ENCODE results near the gene ZNF695.
"Not testable (repeated sequence)": the region's sequence is repeated elsewhere in the genome, so short reads cannot be mapped to it uniquely, and the experiment has no call there.

ZNF695 gene

GRCh38 chr1:247007511-247008405 is at the start of gene ZNF695:
TSS of gene ZNF695 (minus strand) at chr1:247008057. CDS start at chr1:247007908, 149 bp downstream.
- peak; percentile 65 to 69 for DNase-seq

GRCh38 chr1:247056071-247056470 is 48.2 kb upstream of the ZNF695 start:
- DNase-seq, result no peak

- DNase-seq, result no peak
Observed at GRCh38 chr1:247054992-247055415, 47.1 kb upstream of the ZNF695 start.

GRCh38 chr1:247047702-247048101 is 39.8 kb upstream of the ZNF695 start:
- no peak for DNase-seq

GRCh38 chr1:247047260-247047659 is 39.4 kb upstream of the ZNF695 start:
- no peak for DNase-seq

- no peak for DNase-seq
Observed at GRCh38 chr1:247043406-247043805, 35.5 kb upstream of the ZNF695 start.

GRCh38 chr1:247037511-247038320 is 29.9 kb upstream of the ZNF695 start:
- DNase-seq, result no peak

- DNase-seq, result not testable (repeated sequence)
Observed at GRCh38 chr1:247032306-247032705, 24.4 kb upstream of the ZNF695 start.

GRCh38 chr1:247024658-247025057 is 16.8 kb upstream of the ZNF695 start:
- not testable (repeated sequence) for DNase-seq

GRCh38 chr1:247013391-247013790 is 5.5 kb upstream of the ZNF695 start:
- DNase-seq, result no peak

GRCh38 chr1:247008406-247008799 is 546 bp upstream of the ZNF695 start:
- no peak for DNase-seq

GRCh38 chr1:247004081-247004480 is 3.8 kb downstream of the ZNF695 start:
- DNase-seq, result not testable (repeated sequence)

GRCh38 chr1:246989901-246990300 is 18.0 kb downstream of the ZNF695 start:
- no peak for DNase-seq

- no peak for DNase-seq
Observed at GRCh38 chr1:246988316-246988715, 19.5 kb downstream of the ZNF695 start.

GRCh38 chr1:246987083-246987690 is 20.7 kb downstream of the ZNF695 start:
- no peak for DNase-seq

- no peak for DNase-seq
Observed at GRCh38 chr1:246978785-246979184, 29.1 kb downstream of the ZNF695 start.

GRCh38 chr1:246978281-246978680 is 29.6 kb downstream of the ZNF695 start:
- no peak for DNase-seq

- DNase-seq, result no peak
Observed at GRCh38 chr1:246971969-246972368, 35.9 kb downstream of the ZNF695 start.

GRCh38 chr1:246971090-246971721 is 36.7 kb downstream of the ZNF695 start:
- peak; percentile 25 to 34 for DNase-seq

GRCh38 chr1:246969621-246970020 is 38.2 kb downstream of the ZNF695 start:
- DNase-seq, result no peak

GRCh38 chr1:246966502-246966901 is 41.4 kb downstream of the ZNF695 start:
- no peak for DNase-seq

- no peak for DNase-seq
Observed at GRCh38 chr1:246959944-246960693, 47.7 kb downstream of the ZNF695 start.
